H1 (cell line): ENCODE measurements around the gene PRKAR1B. TPM values are rescaled to one million over a fixed set of nuclear protein-coding genes. Genes with fewer than 3 reads are reported as not detected.

Experiments
- CEBPB ChIP-seq: IDR thresholded peaks from 2 replicates; pipeline ENCODE4 v1.6.1; 2012; ENCODE audit warnings: low read depth, low read length
- CHD7 ChIP-seq: fragments of 300-600 bp; sonication (generic); IDR thresholded peaks from 2 replicates; pipeline ENCODE4 v1.7.1; 2012; ENCODE audit warnings: low read length, moderate library complexity, mild to moderate bottlenecking, inconsistent platforms; ENCODE audit not compliant: insufficient replicate concordance
- GABPA ChIP-seq: IDR thresholded peaks from 2 replicates; pipeline ENCODE4 v1.6.1; 2011; ENCODE audit warnings: mild to moderate bottlenecking, low read length, moderate library complexity, borderline replicate concordance; ENCODE audit not compliant: insufficient read depth
- GTF2F1 ChIP-seq: IDR thresholded peaks from 2 replicates; pipeline ENCODE4 v1.6.1; 2012; ENCODE audit warnings: low read depth, low read length, improper control_type of control experiment, borderline replicate concordance
- POU5F1 ChIP-seq: IDR thresholded peaks from 2 replicates; pipeline ENCODE4 v1.6.1; 2011; ENCODE audit warnings: low read depth, mild to moderate bottlenecking, low read length, moderate library complexity
- SIX5 ChIP-seq: IDR thresholded peaks from 2 replicates; pipeline ENCODE4 v1.6.1; 2011; ENCODE audit warnings: mild to moderate bottlenecking, low read depth, low read length
- TCF12 ChIP-seq: IDR thresholded peaks from 2 replicates; pipeline ENCODE4 v1.6.1; 2011; ENCODE audit warnings: low read depth, mild to moderate bottlenecking, low read length
- polyA plus RNA-seq, 7 experiments: library from polyadenylated mRNA; depleted of rRNA in 3 of 7; stranded (reverse) in 5 of 7; unstranded in 2 of 7; fragments of >200 nt in 5 of 7; fragments of 200-250 nt in 2 of 7; gene quantifications; 1 replicate in 5 of 7; 2 replicates in 1 of 7; 4 replicates in 1 of 7; pipeline versions ENCODE4 v1.2.1 to v1.2.3, GENCODE V29; 2011 to 2013; ENCODE audit warnings: missing spikeins in 2 of 7, mixed read lengths in 2 of 7
- total RNA-seq: library from RNA; stranded (reverse); fragmentation: NEBNext Ultra II Directional; extraction: Animal tissue kit (Norgen Biotek cat#: 25700); gene quantifications from 2 replicates; pipeline ENCODE4 v1.2.1, GENCODE V29; 2021
- TF ChIP-seq, protein P1 (sequence below): IDR thresholded peaks from 2 replicates; pipeline ENCODE4 v1.6.1; 2012; ENCODE audit warnings: inconsistent platforms
- TF ChIP-seq, protein P2 (sequence below): IDR thresholded peaks from 2 replicates; pipeline ENCODE4 v1.6.1; 2011; ENCODE audit warnings: low read length, improper control_type of control experiment

PRKAR1B gene
- total and polyA plus RNA-seq, 2 of the 8 experiments (the other 6 are each of a cell fraction or from before 2014, with no cell fraction given) = 12.3 to 55.7 TPM

- no peak for TF ChIP-seq CHD7
- TF ChIP-seq, protein P1, sequence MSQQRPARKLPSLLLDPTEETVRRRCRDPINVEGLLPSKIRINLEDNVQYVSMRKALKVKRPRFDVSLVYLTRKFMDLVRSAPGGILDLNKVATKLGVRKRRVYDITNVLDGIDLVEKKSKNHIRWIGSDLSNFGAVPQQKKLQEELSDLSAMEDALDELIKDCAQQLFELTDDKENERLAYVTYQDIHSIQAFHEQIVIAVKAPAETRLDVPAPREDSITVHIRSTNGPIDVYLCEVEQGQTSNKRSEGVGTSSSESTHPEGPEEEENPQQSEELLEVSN = no peak
- TF ChIP-seq POU5F1 = no peak
- no peak for TF ChIP-seq CEBPB
- TF ChIP-seq TCF12 = no peak
- no peak for TF ChIP-seq GTF2F1
- TF ChIP-seq, protein P2, sequence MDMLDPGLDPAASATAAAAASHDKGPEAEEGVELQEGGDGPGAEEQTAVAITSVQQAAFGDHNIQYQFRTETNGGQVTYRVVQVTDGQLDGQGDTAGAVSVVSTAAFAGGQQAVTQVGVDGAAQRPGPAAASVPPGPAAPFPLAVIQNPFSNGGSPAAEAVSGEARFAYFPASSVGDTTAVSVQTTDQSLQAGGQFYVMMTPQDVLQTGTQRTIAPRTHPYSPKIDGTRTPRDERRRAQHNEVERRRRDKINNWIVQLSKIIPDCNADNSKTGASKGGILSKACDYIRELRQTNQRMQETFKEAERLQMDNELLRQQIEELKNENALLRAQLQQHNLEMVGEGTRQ = no peak
- no peak for TF ChIP-seq GABPA
- TF ChIP-seq SIX5 = no peak
- TF ChIP-seq, all 59 proteins: peak for 0
Measured at GRCh38 chr7:503575-504111, 223.4 kb downstream of the PRKAR1B start (continued).
